Left ventricle myocardium inferior (tissue), 1 donor: Measurements from ENCODE around the gene ARHGAP4. TPM values are rescaled to one million over a fixed set of nuclear protein-coding genes. Genes with fewer than 3 reads are reported as not detected.
A peak's percentile ranks its signal among the peaks of the same experiment; 100 is the strongest.

Source experiments
- DNase-seq: peaks from one replicate; pipeline ENCODE4 v3.0.0-alpha.2; 2020
- H3K27ac ChIP-seq: fragments of 200-600 bp; replicated peaks from 2 replicates; pipeline ENCODE4 v1.8.0; 2021
- H3K27me3 ChIP-seq: fragments of 200-600 bp; 2 replicates; pipeline ENCODE4 v1.8.0; 2021; ENCODE audit warnings: low read depth
- H3K36me3 ChIP-seq: fragments of 200-600 bp; 2 replicates; pipeline ENCODE4 v1.8.0; 2021
- H3K4me1 ChIP-seq: fragments of 200-600 bp; 2 replicates; pipeline ENCODE4 v1.8.0; 2021
- H3K4me3 ChIP-seq: fragments of 200-600 bp; 2 replicates; pipeline ENCODE4 v1.8.0; 2021; ENCODE audit warnings: mild to moderate bottlenecking, moderate library complexity
- H3K9me3 ChIP-seq: fragments of 200-600 bp; replicated peaks from 2 replicates; pipeline ENCODE4 v1.8.0; 2021
- intact Hi-C: fragments of 100-400 bp; cut with micrococcal nuclease; formaldehyde crosslinking; loops from one replicate; pipeline ENCODE4 v1.11.0; 2022
- total RNA-seq: library from RNA; stranded (reverse); fragmentation: NEBNext Ultra II Directional; extraction: Animal tissue kit (Norgen Biotek cat#: 25700); gene quantifications from one replicate; pipeline ENCODE4 v1.2.1, GENCODE V29; 2021
- TF ChIP-seq, protein P1 (sequence below): fragments of 200-600 bp; IDR thresholded peaks from 2 replicates; pipeline ENCODE4 v1.8.0; 2021; ENCODE audit warnings: antibody characterized with exemption, mild to moderate bottlenecking, borderline replicate concordance
- donor health status: DM: no; HTN: yes; CAD: no; lungs with severe emphysema.

The ARHGAP4 gene
- total RNA-seq, 1 donor from 2014 or later: 10.0 TPM

GRCh38 chrX:153875391-153876111 lies 50.5 kb downstream of the ARHGAP4 start:
- H3K9me3 ChIP-seq: no peaks in the 10 kb centered on the region
- TF ChIP-seq, protein P1, sequence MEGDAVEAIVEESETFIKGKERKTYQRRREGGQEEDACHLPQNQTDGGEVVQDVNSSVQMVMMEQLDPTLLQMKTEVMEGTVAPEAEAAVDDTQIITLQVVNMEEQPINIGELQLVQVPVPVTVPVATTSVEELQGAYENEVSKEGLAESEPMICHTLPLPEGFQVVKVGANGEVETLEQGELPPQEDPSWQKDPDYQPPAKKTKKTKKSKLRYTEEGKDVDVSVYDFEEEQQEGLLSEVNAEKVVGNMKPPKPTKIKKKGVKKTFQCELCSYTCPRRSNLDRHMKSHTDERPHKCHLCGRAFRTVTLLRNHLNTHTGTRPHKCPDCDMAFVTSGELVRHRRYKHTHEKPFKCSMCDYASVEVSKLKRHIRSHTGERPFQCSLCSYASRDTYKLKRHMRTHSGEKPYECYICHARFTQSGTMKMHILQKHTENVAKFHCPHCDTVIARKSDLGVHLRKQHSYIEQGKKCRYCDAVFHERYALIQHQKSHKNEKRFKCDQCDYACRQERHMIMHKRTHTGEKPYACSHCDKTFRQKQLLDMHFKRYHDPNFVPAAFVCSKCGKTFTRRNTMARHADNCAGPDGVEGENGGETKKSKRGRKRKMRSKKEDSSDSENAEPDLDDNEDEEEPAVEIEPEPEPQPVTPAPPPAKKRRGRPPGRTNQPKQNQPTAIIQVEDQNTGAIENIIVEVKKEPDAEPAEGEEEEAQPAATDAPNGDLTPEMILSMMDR: no peak
- no peak overlapping the region for H3K27ac ChIP-seq
- H3K27me3 ChIP-seq: peaks cover 48% of the 10 kb centered on the region
- no peaks in the 10 kb centered on the region for H3K36me3 ChIP-seq
- H3K4me3 ChIP-seq: no peak overlapping the region
- intact Hi-C loops: no loop called here
- H3K4me1 ChIP-seq: no peaks in the 10 kb centered on the region
- peak; percentile 44 for DNase-seq

DNA sequence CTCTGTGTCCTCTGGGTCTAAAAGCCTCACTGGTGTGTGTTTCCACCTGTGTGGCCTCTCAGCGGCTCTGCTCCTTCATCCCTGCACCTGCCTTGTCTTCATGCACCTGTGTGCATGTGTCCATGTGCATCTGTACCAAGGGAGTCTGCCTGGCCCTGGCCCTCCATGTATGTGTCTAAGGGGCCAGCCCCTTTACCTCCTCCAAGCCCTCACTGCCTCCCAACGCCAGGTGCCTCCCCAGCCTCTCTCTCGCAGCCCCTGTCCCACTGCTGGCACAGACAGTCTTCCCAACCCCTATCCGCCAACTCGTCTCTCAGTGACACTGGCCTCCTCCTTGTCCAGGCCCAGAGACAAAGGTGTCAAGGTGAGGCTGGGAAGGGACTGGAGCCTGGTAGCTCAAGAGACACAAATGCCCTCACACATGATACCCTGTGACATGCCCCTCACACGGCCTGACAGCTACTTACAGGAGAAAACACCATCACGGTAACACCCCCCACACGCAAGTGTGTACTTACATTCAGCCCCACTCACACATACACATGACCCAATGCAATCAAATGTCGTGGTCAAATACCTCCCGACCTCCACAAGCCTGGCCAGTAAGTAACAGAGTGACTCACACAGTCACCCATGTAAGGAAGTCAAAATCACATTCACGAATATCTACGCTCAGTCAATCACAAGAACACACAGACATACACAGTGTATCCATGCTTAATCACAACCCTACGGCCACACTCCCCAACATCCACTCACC lies 51.5 kb downstream of the ARHGAP4 start:
- no peak for DNase-seq
- TF ChIP-seq, protein P1: no peak
- H3K9me3 ChIP-seq: no peaks in the 10 kb centered on the region
- H3K27me3 ChIP-seq: peaks cover 37% of the 10 kb centered on the region
- no peaks in the 10 kb centered on the region for H3K36me3 ChIP-seq
- intact Hi-C loops: no loop called here
- no peaks in the 10 kb centered on the region for H3K4me1 ChIP-seq
- H3K4me3 ChIP-seq: no peak overlapping the region
- H3K27ac ChIP-seq: no peak overlapping the region

DNA sequence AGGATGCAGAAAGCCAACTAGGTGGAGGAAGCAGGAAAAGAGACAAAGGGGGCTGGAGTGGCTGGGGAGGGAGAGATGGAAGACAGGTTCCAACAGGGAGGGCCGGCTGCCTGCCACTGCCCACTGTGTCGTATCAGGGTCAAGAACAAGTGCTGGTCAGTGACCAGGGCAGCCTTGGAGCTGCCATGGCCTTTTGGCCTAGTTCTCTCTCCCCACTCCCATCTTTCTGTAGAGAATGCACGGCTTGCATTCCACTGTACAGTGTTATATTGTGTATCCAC lies 52.0 kb downstream of the ARHGAP4 start:
- peaks cover 32% of the 10 kb centered on the region for H3K27me3 ChIP-seq
- TF ChIP-seq, protein P1: no peak
- intact Hi-C loops: no loop called here
- DNase-seq: no peak
- H3K36me3 ChIP-seq: no peaks in the 10 kb centered on the region
- no peak overlapping the region for H3K4me3 ChIP-seq
- H3K27ac ChIP-seq: no peak overlapping the region
- H3K9me3 ChIP-seq: no peaks in the 10 kb centered on the region
- H3K4me1 ChIP-seq: no peaks in the 10 kb centered on the region

DNA sequence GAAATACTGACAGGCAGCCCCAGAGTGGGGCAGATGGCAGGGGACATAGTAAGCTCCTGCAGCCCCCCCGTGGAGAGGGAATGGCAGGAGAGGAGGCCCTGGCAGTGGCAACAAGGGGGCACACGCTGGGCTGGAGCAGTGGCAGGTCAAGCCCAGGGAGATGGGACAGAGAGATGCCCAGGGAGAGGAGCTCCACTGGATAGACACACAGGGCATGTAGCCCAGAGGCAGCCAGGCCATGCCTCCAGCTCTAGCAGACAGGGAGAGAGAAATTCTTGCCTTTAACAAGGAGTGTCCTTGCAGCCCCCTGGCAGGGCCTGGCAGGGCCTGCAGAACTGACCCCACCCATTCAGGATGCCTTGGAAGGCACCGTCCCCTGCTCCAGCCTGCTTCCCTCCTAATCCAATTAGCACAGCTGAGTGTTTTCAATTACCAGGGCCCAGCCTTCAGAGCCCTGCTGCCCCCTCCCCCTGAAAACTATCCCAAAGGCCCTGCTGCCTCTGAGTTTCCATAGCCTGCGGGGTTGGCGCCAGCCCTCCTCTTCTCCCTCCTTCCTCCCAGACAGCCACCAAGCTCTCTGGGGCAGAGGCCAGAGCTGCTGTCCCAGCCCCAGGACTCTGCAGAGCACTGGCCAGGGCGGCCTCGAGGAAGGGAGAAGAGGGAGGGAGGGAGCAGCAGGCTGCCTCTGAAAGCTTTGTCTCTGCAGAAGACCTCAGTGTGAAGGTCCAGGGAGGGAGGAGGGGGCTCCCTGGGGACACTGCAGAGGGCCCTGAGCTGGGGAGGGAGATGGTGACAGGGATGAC lies 52.6 kb downstream of the ARHGAP4 start:
- H3K36me3 ChIP-seq: no peaks in the 10 kb centered on the region
- peaks cover 28% of the 10 kb centered on the region for H3K27me3 ChIP-seq
- intact Hi-C loops: no loop called here
- no peaks in the 10 kb centered on the region for H3K9me3 ChIP-seq
- no peak overlapping the region for H3K27ac ChIP-seq
- no peaks in the 10 kb centered on the region for H3K4me1 ChIP-seq
- no peak for DNase-seq
- TF ChIP-seq, protein P1: no peak
- no peak overlapping the region for H3K4me3 ChIP-seq

- Histone ChIP-seq H3K4me1 (no peaks in the 10 kb centered on the region), H3K36me3 (no peaks in the 10 kb centered on the region), H3K27me3 (peaks cover 15% of the 10 kb centered on the region), H3K9me3 (no peaks in the 10 kb centered on the region), H3K27ac (no peak overlapping the region), H3K4me3 (no peak overlapping the region)
- no peak for DNase-seq
- TF ChIP-seq, protein P1: no peak
- intact Hi-C loops: no loop called here
Measured at GRCh38 chrX:153871946-153872878, 53.9 kb downstream of the ARHGAP4 start.
